Activated CD4-positive, alpha-beta T cell treated with anti-CD3 and anti-CD28 coated beads, Interleukin-2, amount 10 ng/mL, durations not matched to agents 7 days and 5 days (primary cell): ENCODE data around the gene DCPS. TPM values are rescaled to one million over a fixed set of nuclear protein-coding genes. Genes with fewer than 3 reads are reported as not detected.
A peak's percentile ranks its signal among the peaks of the same experiment; 100 is the strongest.

Experiments
- CTCF ChIA-PET: fragments of 350-600 bp; sonication (Branson Sonifier 250); formaldehyde crosslinking; loops from one replicate; lab custom pipeline; 2021; ENCODE audit warnings: antibody characterized with exemption; lab: Charles Lee
- POLR2A ChIA-PET: fragments of 350-600 bp; sonication (Branson Sonifier 250); formaldehyde crosslinking; loops from one replicate; lab custom pipeline; 2021; ENCODE audit warnings: antibody characterized with exemption; lab: Charles Lee
- DNase-seq: peaks from one replicate; pipeline ENCODE4 v3.0.0-alpha.2; 2020
- H3K27ac Mint-ChIP-seq: one replicate; pipeline ENCODE4 v1.8.0; 2021; ENCODE audit warnings: mild to moderate bottlenecking, moderate library complexity, mixed read lengths
- H3K27me3 Mint-ChIP-seq: one replicate; pipeline ENCODE4 v1.8.0; 2021; ENCODE audit warnings: mixed read lengths
- H3K36me3 Mint-ChIP-seq: one replicate; pipeline ENCODE4 v1.8.0; 2021; ENCODE audit warnings: low read depth, mixed read lengths
- H3K4me1 Mint-ChIP-seq: one replicate; pipeline ENCODE4 v1.8.0; 2021; ENCODE audit warnings: mixed read lengths
- H3K4me3 Mint-ChIP-seq: one replicate; pipeline ENCODE4 v1.8.0; 2021; ENCODE audit warnings: mild to moderate bottlenecking, moderate library complexity, mixed read lengths
- H3K9me3 Mint-ChIP-seq: one replicate; pipeline ENCODE4 v1.8.0; 2021; ENCODE audit warnings: mixed read lengths
- total RNA-seq, 2 experiments: library from RNA; stranded (reverse); gene quantifications; one replicate each; pipeline ENCODE4 v1.2.3, GENCODE V29; 2021

DCPS gene
- total RNA-seq, 2 experiments from 2014 or later: 33.1 to 33.5 TPM

DNA sequence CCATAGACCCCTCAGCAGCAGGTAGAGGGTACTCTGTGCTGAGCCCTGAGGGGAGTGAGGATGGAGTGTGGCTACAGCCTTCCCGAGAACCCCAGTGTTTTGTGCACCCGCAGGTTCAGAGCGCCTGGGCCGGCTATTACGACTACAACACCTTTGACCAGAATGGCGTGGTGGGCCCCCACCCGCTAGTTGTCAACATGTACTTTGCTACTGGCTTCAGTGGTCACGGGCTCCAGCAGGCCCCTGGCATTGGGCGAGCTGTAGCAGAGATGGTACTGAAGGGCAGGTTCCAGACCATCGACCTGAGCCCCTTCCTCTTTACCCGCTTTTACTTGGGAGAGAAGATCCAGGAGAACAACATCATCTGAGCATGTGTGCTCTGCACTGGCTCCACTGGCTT lies 26.5 kb upstream of the DCPS start:
- Mint-ChIP-seq H3K36me3 (peaks cover 33% of the 10 kb centered on the region), H3K4me3 (no peak overlapping the region), H3K27ac (no peak overlapping the region), H3K9me3 (no peaks in the 10 kb centered on the region), H3K4me1 (peaks cover 36% of the 10 kb centered on the region), H3K27me3 (no peaks in the 10 kb centered on the region)
- no peak for DNase-seq
- ChIA-PET POLR2A (no interaction called here), CTCF (interaction anchor here (2.0 kb wide), 1 partner anchor 8 kb away, joined by 7 read pairs; the partner anchor contains the start of gene FOXRED1)

GRCh38 chr11:126277780-126278179 lies 26.1 kb upstream of the DCPS start:
- ChIA-PET POLR2A (no interaction called here), CTCF (interaction anchor here (2.0 kb wide), 1 partner anchor 8 kb away, joined by 7 read pairs; the partner anchor contains the start of gene FOXRED1)
- Mint-ChIP-seq H3K4me3 (no peak overlapping the region), H3K27ac (no peak overlapping the region), H3K4me1 (peaks cover 36% of the 10 kb centered on the region), H3K36me3 (peaks cover 30% of the 10 kb centered on the region), H3K9me3 (no peaks in the 10 kb centered on the region), H3K27me3 (no peaks in the 10 kb centered on the region)
- no peak for DNase-seq

- POLR2A ChIA-PET: no interaction called here
- CTCF ChIA-PET: interaction anchor here (2.0 kb wide), 1 partner anchor 9 kb away, joined by 7 read pairs; the partner anchor contains the start of gene FOXRED1
- Mint-ChIP-seq H3K27ac (no peak overlapping the region), H3K4me1 (peaks cover 42% of the 10 kb centered on the region), H3K36me3 (peaks cover 24% of the 10 kb centered on the region), H3K9me3 (no peaks in the 10 kb centered on the region), H3K4me3 (no peak overlapping the region), H3K27me3 (no peaks in the 10 kb centered on the region)
- DNase-seq: no peak
Observed at GRCh38 chr11:126279191-126279590, 24.7 kb upstream of the DCPS start.

DNA sequence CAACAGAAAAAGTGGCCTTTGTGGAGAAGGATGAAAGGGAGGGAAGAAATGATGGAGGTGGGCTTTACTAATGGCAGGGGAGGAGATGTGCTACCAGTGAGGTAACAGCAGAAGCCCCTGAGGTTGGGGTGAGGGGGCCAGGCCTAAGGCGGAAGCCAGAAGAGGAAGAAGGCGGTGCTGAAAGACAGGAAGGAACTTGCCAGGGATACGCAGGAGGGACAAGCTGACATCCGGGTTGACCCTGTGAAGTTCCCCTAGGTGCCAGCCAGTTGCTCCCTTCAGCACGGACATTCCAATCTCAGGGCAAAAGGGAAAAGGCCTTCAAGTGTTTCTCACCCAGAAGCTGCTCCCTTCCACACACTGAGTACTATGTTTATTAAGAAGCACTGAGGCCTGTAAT lies 23.3 kb upstream of the DCPS start:
- Mint-ChIP-seq H3K4me1 (peaks cover 49% of the 10 kb centered on the region), H3K27me3 (no peaks in the 10 kb centered on the region), H3K4me3 (no peak overlapping the region), H3K27ac (peak overlapping the region; percentile 71), H3K9me3 (no peaks in the 10 kb centered on the region), H3K36me3 (peaks cover 14% of the 10 kb centered on the region)
- ChIA-PET CTCF (interaction anchor here (0.7 to 1.7 kb wide), 3 partner anchors 16 to 69 kb away, joined by 3 to 4 read pairs (median 3); partner anchors contain the start of genes FAM118B and RPUSD4), POLR2A (no interaction called here)
- no peak for DNase-seq

DNA sequence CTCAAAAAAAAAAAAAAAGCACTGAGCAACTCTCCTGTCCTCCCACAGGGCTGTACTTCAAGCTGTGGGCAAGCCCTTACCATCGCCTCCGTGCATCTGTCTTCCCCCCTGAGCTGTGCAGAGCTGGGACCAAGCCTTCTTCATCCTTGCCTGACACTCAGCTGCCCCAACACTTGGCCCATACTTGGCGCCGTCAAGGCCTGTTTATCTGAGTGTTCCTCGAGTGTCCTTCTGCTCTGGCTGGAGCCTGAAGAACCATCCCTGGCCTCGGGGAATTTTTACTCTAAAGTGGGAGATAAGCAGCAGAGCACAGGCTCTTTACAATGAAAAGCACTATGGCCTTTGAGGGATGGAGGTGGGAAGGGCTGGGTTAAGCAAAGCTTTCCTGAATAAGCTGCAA lies 22.6 kb upstream of the DCPS start:
- CTCF ChIA-PET: interaction anchor here (0.7 to 1.7 kb wide), 8 partner anchors 8 to 70 kb away, joined by 3 to 14 read pairs (median 3); partner anchors contain the start of genes FAM118B and RPUSD4
- no peak for DNase-seq
- POLR2A ChIA-PET: no interaction called here
- peak overlapping the region; percentile 88 for H3K4me3 Mint-ChIP-seq
- H3K27me3 Mint-ChIP-seq: no peaks in the 10 kb centered on the region
- H3K36me3 Mint-ChIP-seq: peaks cover 9% of the 10 kb centered on the region
- H3K27ac Mint-ChIP-seq: peak overlapping the region; percentile 55
- peaks cover 47% of the 10 kb centered on the region for H3K4me1 Mint-ChIP-seq
- no peaks in the 10 kb centered on the region for H3K9me3 Mint-ChIP-seq

DNA sequence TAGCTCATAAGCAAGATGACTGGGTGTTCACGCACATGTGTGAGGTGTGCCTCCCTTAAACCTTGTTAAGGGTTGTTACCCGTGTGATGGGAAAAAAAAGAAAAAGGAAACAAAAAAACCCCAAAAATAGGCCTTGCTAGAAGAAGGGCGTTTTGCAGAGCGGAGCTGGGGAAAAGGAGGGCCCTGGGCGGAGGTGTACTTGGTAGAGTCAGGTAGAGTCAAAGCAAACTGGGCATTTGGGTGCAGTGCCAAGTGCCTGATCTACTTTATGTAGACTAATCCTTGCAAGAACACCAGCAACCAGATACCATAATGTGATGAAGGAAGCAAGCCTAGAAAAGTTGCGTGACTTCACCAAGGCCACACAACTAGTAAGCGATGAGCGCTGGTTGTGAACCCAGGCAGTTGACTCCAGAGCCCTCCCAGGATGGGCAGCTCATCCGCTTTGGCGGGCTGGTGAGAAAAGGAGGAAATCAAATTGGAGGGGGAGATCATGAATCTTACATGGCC lies 22.1 kb upstream of the DCPS start:
- no peak for DNase-seq
- Mint-ChIP-seq H3K9me3 (no peaks in the 10 kb centered on the region), H3K27me3 (no peaks in the 10 kb centered on the region), H3K36me3 (peaks cover 9% of the 10 kb centered on the region), H3K4me3 (peak overlapping the region; percentile 88), H3K4me1 (peaks cover 47% of the 10 kb centered on the region), H3K27ac (peak overlapping the region; percentile 95)
- ChIA-PET CTCF (interaction anchor here (0.8 to 1.7 kb wide), 6 partner anchors 9 to 70 kb away, joined by 3 to 14 read pairs (median 4); partner anchors contain the start of genes FAM118B and RPUSD4), POLR2A (interaction anchor here (0.9 kb wide), 1 partner anchor 13 kb away, joined by 3 read pairs; the partner anchor contains the start of genes FOXRED1 and SRPRA)

GRCh38 chr11:126282361-126282735 lies 21.5 kb upstream of the DCPS start:
- DNase-seq: peak; percentile 35
- H3K4me1 Mint-ChIP-seq: peaks cover 47% of the 10 kb centered on the region
- no peaks in the 10 kb centered on the region for H3K9me3 Mint-ChIP-seq
- peaks cover 9% of the 10 kb centered on the region for H3K36me3 Mint-ChIP-seq
- H3K4me3 Mint-ChIP-seq: peak overlapping the region; percentile 88
- peak overlapping the region; percentile 95 for H3K27ac Mint-ChIP-seq
- no peaks in the 10 kb centered on the region for H3K27me3 Mint-ChIP-seq
- CTCF ChIA-PET: interaction anchor here (1.2 to 1.7 kb wide), 4 partner anchors 9 to 71 kb away, joined by 3 to 14 read pairs (median 4); partner anchors contain the start of genes FAM118B and RPUSD4
- POLR2A ChIA-PET: interaction anchor here (0.6 to 0.9 kb wide), 2 partner anchors 13 to 655 kb away, joined by 3 to 6 read pairs; partner anchors contain the start of genes FOXRED1 and SRPRA

GRCh38 chr11:126282736-126283591 lies 20.9 kb upstream of the DCPS start, which contains the start of gene TIRAP:
Gene TIRAP (plus strand): TSS chr11:126283093. CDS start chr11:126290895, 7,802 bp downstream.
- Mint-ChIP-seq H3K4me3 (peak within 1 kb of the TSS; percentile 88), H3K4me1 (peaks cover 47% of the 10 kb centered on the region), H3K9me3 (no peaks in the 10 kb centered on the region), H3K27me3 (no peaks in the 10 kb centered on the region), H3K36me3 (peaks cover 5% of the 10 kb centered on the region), H3K27ac (peak within 1 kb of the TSS; percentile 95)
- ChIA-PET CTCF (interaction anchor here (0.6 to 1.7 kb wide), 3 partner anchors 8 to 11 kb away, joined by 3 to 14 read pairs (median 3); no protein-coding TSS in a partner anchor), POLR2A (interaction anchor here (0.6 to 0.9 kb wide), 3 partner anchors 11 to 656 kb away, joined by 3 to 6 read pairs (median 4); partner anchors contain the start of genes FOXRED1 and SRPRA)
- DNase-seq: peak; percentile 72

DNA sequence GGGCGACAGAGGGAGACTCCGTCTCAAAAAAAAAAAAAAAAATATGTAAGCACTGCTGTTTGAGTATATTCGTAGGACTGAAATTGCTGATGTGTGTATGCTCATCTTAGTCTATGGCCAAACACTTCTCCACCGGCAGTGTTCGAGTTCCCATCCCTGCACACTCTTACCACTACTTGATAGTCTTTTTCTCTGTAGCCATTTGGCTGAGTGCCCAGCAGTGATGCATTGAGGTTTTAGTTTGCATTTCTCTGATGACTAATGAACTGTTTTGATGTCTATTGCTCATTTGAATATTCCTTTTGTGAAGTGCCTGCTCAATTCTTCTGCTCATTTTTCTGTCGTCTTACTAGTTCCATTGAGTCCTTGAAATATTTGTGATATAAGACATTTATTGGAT lies 19.0 kb upstream of the DCPS start:
- CTCF ChIA-PET: no interaction called here
- peaks cover 8% of the 10 kb centered on the region for H3K36me3 Mint-ChIP-seq
- POLR2A ChIA-PET: no interaction called here
- H3K4me3 Mint-ChIP-seq: peak overlapping the region; percentile 88
- DNase-seq: peak; percentile 61
- H3K4me1 Mint-ChIP-seq: peaks cover 42% of the 10 kb centered on the region
- peak overlapping the region; percentile 63 for H3K27ac Mint-ChIP-seq
- no peaks in the 10 kb centered on the region for H3K27me3 Mint-ChIP-seq
- H3K9me3 Mint-ChIP-seq: no peaks in the 10 kb centered on the region

- ChIA-PET POLR2A (no interaction called here), CTCF (interaction anchor here (1.1 kb wide), 1 partner anchor 26 kb away, joined by 3 read pairs; no protein-coding TSS in a partner anchor)
- Mint-ChIP-seq H3K9me3 (no peaks in the 10 kb centered on the region), H3K36me3 (peaks cover 19% of the 10 kb centered on the region), H3K27ac (no peak overlapping the region), H3K4me3 (no peak overlapping the region), H3K27me3 (no peaks in the 10 kb centered on the region), H3K4me1 (peaks cover 15% of the 10 kb centered on the region)
- DNase-seq: no peak
Observed at GRCh38 chr11:126288237-126288636, 15.6 kb upstream of the DCPS start.

- CTCF ChIA-PET: interaction anchor here (2.1 kb wide), 1 partner anchor 9 kb away, joined by 14 read pairs; no protein-coding TSS in a partner anchor
- Mint-ChIP-seq H3K36me3 (peaks cover 29% of the 10 kb centered on the region), H3K9me3 (no peaks in the 10 kb centered on the region), H3K4me3 (no peak overlapping the region), H3K27ac (no peak overlapping the region), H3K4me1 (peaks cover 2% of the 10 kb centered on the region), H3K27me3 (no peaks in the 10 kb centered on the region)
- no peak for DNase-seq
- POLR2A ChIA-PET: no interaction called here
Observed at GRCh38 chr11:126290887-126291286, 13.0 kb upstream of the DCPS start.

- Mint-ChIP-seq H3K9me3 (no peaks in the 10 kb centered on the region), H3K4me1 (peaks cover 2% of the 10 kb centered on the region), H3K27ac (peak overlapping the region; percentile 36), H3K4me3 (no peak overlapping the region), H3K36me3 (peaks cover 29% of the 10 kb centered on the region), H3K27me3 (no peaks in the 10 kb centered on the region)
- ChIA-PET CTCF (interaction anchor here (0.8 to 2.9 kb wide), 2 partner anchors 10 to 14 kb away, joined by 3 to 10 read pairs; partner anchors contain the start of gene DCPS), POLR2A (no interaction called here)
- DNase-seq: no peak
Observed at GRCh38 chr11:126293726-126294125, 10.1 kb upstream of the DCPS start.
